ENCODE measurements around the gene CFLAR. TPM values are rescaled to one million over a fixed set of nuclear protein-coding genes. Genes with fewer than 3 reads are reported as not detected.
"Not testable (repeated sequence)": the region's sequence is repeated elsewhere in the genome, so short reads cannot be mapped to it uniquely, and the experiment has no call there.

Gene CFLAR
- total RNA-seq, 4 donors from 2014 or later: 157 to 526 (median 297) TPM

GRCh38 chr2:201137505-201138400, 21.8 kb downstream of the CFLAR start:
- no peak overlapping the region for H3K4me3 ChIP-seq

DNA sequence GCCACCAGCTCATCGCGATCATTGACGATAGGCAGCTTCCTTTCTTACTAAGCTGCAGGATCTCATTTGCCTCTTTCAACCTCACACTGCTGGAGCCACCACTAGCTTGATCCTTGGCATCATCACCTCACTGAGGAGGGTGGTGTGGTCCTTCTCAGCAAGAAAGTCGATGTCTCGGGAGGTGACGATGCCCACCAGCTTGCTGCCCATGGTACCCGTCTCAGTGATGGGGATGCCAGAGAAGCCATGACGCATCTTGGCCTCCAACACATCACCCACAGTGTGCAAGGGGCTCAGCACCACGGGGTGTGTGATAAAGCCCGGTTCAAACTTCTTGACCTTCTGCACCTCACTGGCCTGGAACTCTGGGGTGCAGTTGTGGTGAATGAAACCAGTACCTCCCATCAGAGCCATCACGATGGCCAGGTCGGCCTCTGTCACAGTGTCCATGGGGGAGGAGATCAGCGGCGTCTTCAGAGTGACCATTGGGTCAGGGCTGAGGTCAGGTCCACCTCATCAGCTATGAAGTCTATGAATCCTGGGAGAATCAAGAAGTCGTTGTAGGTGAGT, 22.5 kb downstream of the CFLAR start:
- Histone ChIP-seq H3K27me3 (no peaks in the 10 kb centered on the region), H3K9me3 (no peaks in the 10 kb centered on the region), H3K4me1 (peaks cover 0 to under 1% (median 0%) of the 10 kb centered on the region in 4 donors), H3K27ac (no peak overlapping the region), H3K4me3 (no peak overlapping the region), H3K36me3 (peaks cover 0 to 95% (median 0%) of the 10 kb centered on the region in 3 donors)
- no peak for TF ChIP-seq CTCF (IDR thresholded peaks at IDR 0.05)
- TF ChIP-seq POLR2A (IDR thresholded peaks at IDR 0.05): no peak
- DNase-seq: peak in 1 of 3 donors; percentile 21

More at GRCh38 chr2:201137505-201138400, 21.8 kb downstream of the CFLAR start:
- Histone ChIP-seq H3K27me3 (no peaks in the 10 kb centered on the region), H3K27ac (no peak overlapping the region), H3K9me3 (no peaks in the 10 kb centered on the region), H3K36me3 (peaks cover 0 to 95% (median 0%) of the 10 kb centered on the region in 3 donors), H3K4me1 (no peaks in the 10 kb centered on the region)
- TF ChIP-seq POLR2A (IDR thresholded peaks at IDR 0.05) (no peak), CTCF (IDR thresholded peaks at IDR 0.05) (no peak)
- peak in 1 of 3 donors; percentile 37 for DNase-seq

DNA sequence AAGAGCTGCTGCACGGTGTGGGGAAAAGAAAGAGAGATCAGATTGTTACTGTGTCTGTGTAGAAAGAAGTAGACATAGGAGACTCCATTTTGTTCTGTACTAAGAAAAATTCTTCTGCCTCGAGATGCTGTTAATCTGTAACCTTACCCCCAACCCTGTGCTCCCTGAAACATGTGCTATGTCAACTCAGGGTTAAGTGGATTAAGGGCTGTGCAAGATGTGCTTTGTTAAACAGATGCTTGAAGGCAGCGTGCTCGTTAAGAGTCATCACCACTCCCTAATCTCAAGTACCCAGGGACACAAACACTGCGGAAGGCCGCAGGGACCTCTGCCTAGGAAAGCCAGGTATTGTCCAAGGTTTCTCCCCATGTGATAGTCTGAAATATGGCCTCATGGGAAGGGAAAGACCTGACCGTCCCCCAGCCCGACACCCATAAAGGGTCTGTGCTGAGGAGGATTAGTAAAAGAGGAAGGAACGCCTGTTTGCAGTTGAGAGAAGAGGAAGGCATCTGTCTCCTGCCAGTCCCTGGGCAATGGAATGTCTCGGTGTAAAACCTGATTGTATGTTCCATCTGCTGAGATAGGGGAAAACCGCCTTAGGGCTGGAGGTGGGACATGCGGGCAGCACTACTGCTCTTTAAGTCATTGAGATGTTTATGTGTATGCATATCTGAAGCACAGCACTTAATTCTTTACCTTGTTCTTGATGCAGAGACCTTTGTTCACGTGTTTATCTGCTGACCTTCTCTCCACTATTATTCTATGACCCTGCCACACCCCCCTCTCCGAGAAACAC, 23.2 kb downstream of the CFLAR start:
- not testable (repeated sequence) for H3K4me3 ChIP-seq, DNase-seq, H3K27ac ChIP-seq, H3K9me3 ChIP-seq, H3K27me3 ChIP-seq, H3K4me1 ChIP-seq
- peaks cover 0 to 91% (median 0%) of the 10 kb centered on the region in 3 donors for H3K36me3 ChIP-seq

GRCh38 chr2:201139836-201140604, 24.1 kb downstream of the CFLAR start:
- Histone ChIP-seq H3K9me3 (no peaks in the 10 kb centered on the region), H3K4me1 (peaks cover 0 to 14% (median 0%) of the 10 kb centered on the region in 4 donors), H3K36me3 (peaks cover 0 to 87% (median 0%) of the 10 kb centered on the region in 3 donors), H3K27me3 (no peaks in the 10 kb centered on the region), H3K27ac (no peak overlapping the region), H3K4me3 (no peak overlapping the region)
- no peak for DNase-seq
- TF ChIP-seq CTCF (IDR thresholded peaks at IDR 0.05) (no peak), POLR2A (IDR thresholded peaks at IDR 0.05) (no peak)

GRCh38 chr2:201144101-201145051, 28.4 kb downstream of the CFLAR start:
- TF ChIP-seq POLR2A (IDR thresholded peaks at IDR 0.05): no peak
- no peak for TF ChIP-seq CTCF (IDR thresholded peaks at IDR 0.05)
- H3K9me3 ChIP-seq: no peaks in the 10 kb centered on the region
- H3K4me1 ChIP-seq: peaks cover 0 to 32% (median 0%) of the 10 kb centered on the region in 4 donors
- no peak overlapping the region for H3K4me3 ChIP-seq
- H3K27me3 ChIP-seq: no peaks in the 10 kb centered on the region
- DNase-seq: no peak
- peak overlapping the region in 2 of 4 donors; percentile 59 to 60 for H3K27ac ChIP-seq
- H3K36me3 ChIP-seq: peaks cover 0 to 67% (median 0%) of the 10 kb centered on the region in 3 donors

All from Peyer's patch (tissue), 4 donors.